Aorta (tissue), 5 donors: ENCODE measurements around the gene ACOT9. TPM values are rescaled to one million over a fixed set of nuclear protein-coding genes. Genes with fewer than 3 reads are reported as not detected.

Source experiments
- ATAC-seq: fragments of 200-7000 bp; cut with Tn5 transposase; one replicate; pipeline ENCODE4 v1.9.1; 2022; ENCODE audit warnings: moderate library complexity; ENCODE audit not compliant: low FRiP score
- DNase-seq, 2 donors: peaks; one replicate each; pipeline ENCODE4 v3.0.0-alpha.2; 2020
- H3K27ac ChIP-seq, 2 donors: one replicate each; pipeline ENCODE4 v1.5.1; 2013; ENCODE audit warnings: low read length in 2 of 2, mild to moderate bottlenecking in 2 of 2, moderate library complexity in 2 of 2, control low read depth in 1 of 2, inconsistent platforms in 1 of 2, low read depth in 1 of 2
- H3K27me3 ChIP-seq, 2 donors: one replicate each; pipeline ENCODE4 v1.6.1; 2013; ENCODE audit warnings: control low read depth in 1 of 2, low read length in 1 of 2, mild to moderate bottlenecking in 1 of 2, moderate library complexity in 1 of 2; ENCODE audit not compliant: insufficient read depth in 2 of 2, control insufficient read depth in 1 of 2
- H3K36me3 ChIP-seq, 2 donors: one replicate each; pipeline ENCODE4 v1.6.1; 2013; ENCODE audit warnings: control low read depth in 1 of 2, low read length in 1 of 2, mild to moderate bottlenecking in 1 of 2; ENCODE audit not compliant: insufficient read depth in 2 of 2, control insufficient read depth in 1 of 2
- H3K4me1 ChIP-seq, 2 donors: one replicate each; pipeline ENCODE4 v1.6.1; 2013; ENCODE audit warnings: low read length in 2 of 2, control low read depth in 1 of 2, mild to moderate bottlenecking in 1 of 2, moderate library complexity in 1 of 2; ENCODE audit not compliant: insufficient read depth in 2 of 2, control insufficient read depth in 1 of 2
- H3K4me3 ChIP-seq, 2 donors: one replicate each; pipeline ENCODE4 v1.5.1; 2013; ENCODE audit warnings: low read length in 2 of 2, control low read depth in 1 of 2, mild to moderate bottlenecking in 1 of 2
- H3K9me3 ChIP-seq: one replicate; pipeline ENCODE4 v1.6.1; 2013; ENCODE audit warnings: mild to moderate bottlenecking, low read length; ENCODE audit not compliant: control insufficient read depth
- WGBS, 2 donors: extraction: QIAGEN DNeasy Blood & Tissue Kit; methylation state at CpG; one replicate each; pipeline ENCODE4 v1.1.7; 2013; 5-methylcytosine and 5-hydroxymethylcytosine counted together
- intact Hi-C, 2 donors: fragments of 100-400 bp; cut with DNase I; formaldehyde crosslinking; loops; one replicate each; pipeline versions ENCODE4 v1.14.2 to v1.15.0; 2022
- long read RNA-seq, 2 donors: library from polyadenylated mRNA; unstranded; transcript quantifications; one replicate each; pipeline ENCODE4 v2.0.0, GENCODE V29; 2020 to 2021
- polyA plus RNA-seq, 2 donors: library from polyadenylated mRNA; stranded (reverse); fragments of 200-250 nt; gene quantifications; one replicate each; pipeline ENCODE4 v1.2.3, GENCODE V29; 2013
- total RNA-seq, 2 donors: library from RNA; stranded (reverse); fragmentation: NEBNext Ultra II Directional; extraction: Animal tissue kit (Norgen Biotek cat#: 25700); gene quantifications; one replicate each; pipeline ENCODE4 v1.2.1, GENCODE V29; 2021
- donor health status: healthy with polysubstance abuse.
- donor health status: Bipolar disorder and iron deficiency.
- donor health status: DM: no; HTN: no; CAD: no.
- donor health status: DM: no; HTN: no; CAD: no.
- donor health status: DM: yes; HTN: yes; CAD: no.

ACOT9 gene, protein sequence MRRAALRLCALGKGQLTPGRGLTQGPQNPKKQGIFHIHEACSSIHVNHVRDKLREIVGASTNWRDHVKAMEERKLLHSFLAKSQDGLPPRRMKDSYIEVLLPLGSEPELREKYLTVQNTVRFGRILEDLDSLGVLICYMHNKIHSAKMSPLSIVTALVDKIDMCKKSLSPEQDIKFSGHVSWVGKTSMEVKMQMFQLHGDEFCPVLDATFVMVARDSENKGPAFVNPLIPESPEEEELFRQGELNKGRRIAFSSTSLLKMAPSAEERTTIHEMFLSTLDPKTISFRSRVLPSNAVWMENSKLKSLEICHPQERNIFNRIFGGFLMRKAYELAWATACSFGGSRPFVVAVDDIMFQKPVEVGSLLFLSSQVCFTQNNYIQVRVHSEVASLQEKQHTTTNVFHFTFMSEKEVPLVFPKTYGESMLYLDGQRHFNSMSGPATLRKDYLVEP
- 10 to 100 TPM; 59.1 to 69.1 TPM for total RNA-seq
- polyA plus RNA-seq: 10 to 100 TPM; 21.7 to 62.6 TPM
- long read RNA-seq, donor 1, transcript ACOT9-204 (16 exons, 3,117 nt): major isoform, 189 of 242 reads
- long read RNA-seq, donor 1, transcript ACOT9-201 (15 exons, 1,675 nt): minor isoform, 14 of 242 reads
- long read RNA-seq, donor 1, partial matches to known transcripts: 3 of 242 reads
- long read RNA-seq, donor 1, other reads (novel, unspliced or antisense): 34 of 242 reads
- long read RNA-seq, donor 2, transcript ACOT9-204 (16 exons, 3,117 nt): major isoform, 14 of 26 reads
- long read RNA-seq, donor 2, partial matches to known transcripts: 1 of 26 reads
- long read RNA-seq, donor 2, other reads (novel, unspliced or antisense): 9 of 26 reads

DNA sequence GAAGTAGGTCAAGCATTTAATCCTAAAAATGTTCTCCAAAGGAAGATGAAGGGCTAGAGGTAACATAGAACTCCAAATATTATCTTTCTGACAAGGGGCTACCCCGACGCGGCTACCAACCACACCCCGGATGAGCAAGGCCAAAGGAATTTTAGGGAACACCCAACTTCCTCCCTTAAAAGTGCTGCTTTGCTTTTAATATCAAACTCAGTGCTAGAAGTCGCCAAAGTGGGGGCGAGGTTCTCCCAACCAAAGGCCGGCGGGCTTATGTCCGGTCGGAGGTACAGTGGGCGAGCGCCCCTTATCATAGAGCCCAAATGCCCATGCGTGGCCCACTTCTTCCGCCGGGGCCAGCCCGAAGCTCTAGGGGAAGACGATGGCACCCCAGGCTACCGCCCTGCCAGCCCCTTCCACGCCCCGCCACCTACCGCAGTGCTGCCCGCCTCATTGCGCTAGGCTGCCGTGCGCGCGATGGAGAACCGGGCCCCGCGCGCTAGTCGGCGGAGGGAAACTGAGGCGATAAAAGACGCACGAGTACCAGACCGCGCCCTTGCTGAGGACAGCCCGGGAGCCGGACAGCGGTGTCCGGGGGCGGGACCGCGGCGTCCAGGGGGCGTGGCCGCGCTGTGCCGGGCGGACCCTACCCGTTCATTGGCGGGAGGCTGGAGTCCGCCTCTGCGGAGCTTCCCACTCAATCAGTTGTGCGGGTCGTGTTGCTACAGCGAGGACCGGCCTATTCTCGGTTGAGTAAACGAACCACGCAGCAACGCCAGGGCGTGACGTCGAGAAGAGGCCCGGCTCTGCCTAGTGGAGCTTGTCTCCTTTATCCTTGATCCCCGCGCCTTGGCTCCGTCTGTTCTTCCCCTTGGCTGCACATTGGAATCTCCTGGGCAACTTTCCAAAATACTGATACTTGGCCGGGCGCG is at the start of gene ACOT9:
Gene ACOT9, minus strand, starts transcription at position 580 of the 926 bp plus-strand sequence. Its CDS starts 132 bp downstream, at position 448.
- WGBS, 2 donors: 0 to 30% methylated on average over 73 of the region's 73 CpGs
- ATAC-seq: peak; percentile 97
- peak; percentile 95 to 96 for DNase-seq
- peak within 1 kb of the TSS; percentile 46 to 94 for H3K4me3 ChIP-seq
- intact Hi-C loops: loop anchor here in 1 of 2 donors (2.0 to 5.0 kb wide), 2 partner anchors 40 to 159 kb away; partner anchors contain the start of gene SAT1
- H3K27me3 ChIP-seq: no peaks in the 10 kb centered on the region
- H3K4me1 ChIP-seq: no peaks in the 10 kb centered on the region
- no peaks in the 10 kb centered on the region for H3K9me3 ChIP-seq
- no peaks in the 10 kb centered on the region for H3K36me3 ChIP-seq
- peak within 1 kb of the TSS; percentile 76 to 99 for H3K27ac ChIP-seq

DNA sequence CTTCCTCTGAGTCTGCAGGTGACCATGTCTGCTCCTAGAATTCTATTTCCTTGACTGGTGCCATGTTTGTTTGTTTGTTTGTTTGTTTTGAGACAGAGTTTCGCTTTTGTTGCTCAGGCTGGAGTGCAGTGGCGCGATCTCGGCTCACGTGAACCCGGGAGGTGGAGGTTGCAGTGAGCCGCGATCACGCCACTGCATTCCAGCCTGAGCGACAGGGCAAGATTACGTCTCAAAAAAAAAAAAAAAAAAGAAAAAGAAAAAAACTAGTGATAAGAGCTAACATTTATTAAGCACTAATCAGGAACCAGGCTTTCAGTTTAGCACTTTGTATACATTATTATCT is 47.0 kb upstream of the ACOT9 start:
- 59 to 65% methylated on average over 11 of the region's 11 CpGs for WGBS, 2 donors
- intact Hi-C loops: loop anchor here in 1 of 2 donors (10.0 kb wide), 1 partner anchor 685 kb away; no protein-coding TSS in a partner anchor
- DNase-seq (no peak), ATAC-seq (no peak)
- H3K4me3 ChIP-seq: no peak overlapping the region
- H3K27ac ChIP-seq: no peak overlapping the region
- H3K36me3 ChIP-seq: no peaks in the 10 kb centered on the region
- no peaks in the 10 kb centered on the region for H3K27me3 ChIP-seq
- H3K9me3 ChIP-seq: no peaks in the 10 kb centered on the region
- H3K4me1 ChIP-seq: no peaks in the 10 kb centered on the region

DNA sequence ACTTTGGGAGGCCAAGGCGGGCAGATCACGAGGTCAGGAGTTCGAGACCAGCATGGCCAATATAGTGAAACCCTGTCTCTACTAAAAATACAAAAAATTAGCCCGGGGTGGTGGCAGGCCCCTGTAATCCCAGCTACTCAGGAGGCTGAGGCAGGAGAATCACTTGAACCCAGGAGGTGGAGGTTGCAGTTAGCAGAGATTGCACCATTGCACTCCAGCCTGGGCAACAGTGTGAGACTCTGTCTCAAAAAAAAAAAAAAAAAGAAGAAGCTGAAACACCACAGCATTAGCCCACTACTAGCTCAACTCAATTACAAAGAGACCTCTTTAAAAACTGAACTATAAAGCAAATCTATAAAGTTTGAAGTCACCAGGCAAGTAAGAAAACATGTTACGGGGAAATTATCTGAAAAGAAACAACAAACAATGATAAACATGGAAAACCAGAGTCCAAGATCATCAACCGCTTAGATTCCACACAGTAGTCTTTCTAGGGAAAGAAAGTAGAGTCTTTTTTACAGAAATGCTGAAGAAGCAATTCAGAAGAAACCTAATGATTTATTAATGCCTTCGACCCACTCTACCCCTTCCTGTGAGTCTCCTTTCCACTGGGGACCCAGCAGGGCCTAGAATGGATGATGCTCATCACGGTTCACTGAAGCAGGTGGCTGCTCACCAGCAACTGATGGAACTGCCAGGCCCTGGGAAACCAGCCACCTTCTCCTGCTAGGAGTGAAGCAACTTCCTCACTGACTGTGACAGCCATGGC is 46.5 kb upstream of the ACOT9 start:
- intact Hi-C loops: loop anchor here (10.0 kb wide), 2 partner anchors 95 to 685 kb away; no protein-coding TSS in a partner anchor
- H3K4me1 ChIP-seq: no peaks in the 10 kb centered on the region
- no peaks in the 10 kb centered on the region for H3K9me3 ChIP-seq
- ATAC-seq: no peak
- no peak overlapping the region for H3K4me3 ChIP-seq
- H3K27ac ChIP-seq: no peak overlapping the region
- no peaks in the 10 kb centered on the region for H3K27me3 ChIP-seq
- WGBS, 2 donors: 72 to 85% methylated on average over 8 of the region's 8 CpGs
- H3K36me3 ChIP-seq: no peaks in the 10 kb centered on the region
- no peak for DNase-seq

DNA sequence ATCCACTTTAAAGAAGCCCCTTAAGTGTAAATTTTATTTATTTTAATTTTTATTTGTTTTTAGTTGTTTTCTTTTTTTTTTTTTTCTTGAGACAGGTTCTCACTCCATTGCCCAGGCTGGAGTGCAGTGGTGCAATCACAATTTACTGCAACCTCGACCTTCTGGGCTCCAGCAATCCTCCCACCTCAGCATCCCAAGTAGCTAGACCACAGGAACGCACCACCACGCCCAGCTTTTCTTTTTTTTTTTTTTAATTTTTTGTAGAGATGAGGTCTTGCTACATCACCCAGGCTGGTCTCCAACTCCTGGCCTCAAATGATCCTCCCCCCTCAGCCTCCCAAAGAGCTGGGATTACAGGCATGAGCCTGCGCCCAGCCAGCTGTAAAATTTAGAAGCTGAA is 45.9 kb upstream of the ACOT9 start:
- H3K27ac ChIP-seq: no peak overlapping the region
- WGBS, 2 donors: 75 to 95% methylated on average over 4 of the region's 4 CpGs
- H3K27me3 ChIP-seq: no peaks in the 10 kb centered on the region
- no peaks in the 10 kb centered on the region for H3K4me1 ChIP-seq
- no peak for DNase-seq
- no peaks in the 10 kb centered on the region for H3K36me3 ChIP-seq
- no peak overlapping the region for H3K4me3 ChIP-seq
- intact Hi-C loops: loop anchor here (10.0 kb wide), 1 partner anchor 94 kb away; no protein-coding TSS in a partner anchor
- no peak for ATAC-seq
- H3K9me3 ChIP-seq: no peaks in the 10 kb centered on the region

DNA sequence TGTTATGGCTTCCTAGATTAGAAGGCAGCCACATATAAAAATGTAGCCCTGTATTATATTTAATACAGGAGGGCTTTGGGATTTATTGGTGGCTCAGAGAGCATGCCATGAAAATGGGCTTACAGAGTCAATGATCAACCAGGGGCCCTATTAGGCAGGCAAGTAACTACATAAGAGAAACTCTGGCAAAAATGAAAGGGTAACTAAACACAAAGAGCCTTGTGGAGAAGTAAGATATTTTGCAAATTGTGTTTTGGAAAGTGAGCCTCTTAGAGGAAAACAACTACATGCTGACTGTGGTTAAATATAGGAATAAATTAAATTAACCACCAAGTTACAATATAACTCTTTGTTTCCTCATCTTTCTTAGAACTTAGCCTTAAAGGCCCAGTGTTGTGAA is 45.4 kb upstream of the ACOT9 start:
- no peak for DNase-seq
- Histone ChIP-seq H3K27ac (no peak overlapping the region), H3K36me3 (no peaks in the 10 kb centered on the region), H3K27me3 (no peaks in the 10 kb centered on the region), H3K4me1 (no peaks in the 10 kb centered on the region), H3K4me3 (no peak overlapping the region), H3K9me3 (no peaks in the 10 kb centered on the region)
- intact Hi-C loops: loop anchor here (10.0 kb wide), 1 partner anchor 94 kb away; no protein-coding TSS in a partner anchor
- no peak for ATAC-seq

DNA sequence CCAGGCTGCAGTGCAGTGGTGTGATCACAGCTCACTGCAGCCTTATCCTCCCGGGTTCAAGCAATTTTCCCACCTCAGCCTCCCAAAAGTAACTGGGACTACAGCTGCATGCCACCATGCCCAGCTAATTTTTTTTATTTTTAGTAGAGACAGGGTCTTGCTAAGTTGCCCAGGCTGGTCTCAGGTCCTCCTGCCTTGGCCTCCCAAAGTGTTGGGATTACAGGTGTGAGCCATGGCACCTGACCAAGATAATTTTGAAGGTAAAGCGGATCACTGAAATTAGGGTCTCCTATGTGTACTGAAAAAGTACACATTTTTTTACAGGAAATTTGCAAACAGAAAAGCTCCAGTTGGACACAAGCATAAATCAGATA is 44.7 kb upstream of the ACOT9 start:
- 85 to 87% methylated on average over 2 of the region's 2 CpGs for WGBS, 2 donors
- Histone ChIP-seq H3K4me3 (no peak overlapping the region), H3K9me3 (no peaks in the 10 kb centered on the region), H3K27me3 (no peaks in the 10 kb centered on the region), H3K36me3 (no peaks in the 10 kb centered on the region), H3K27ac (no peak overlapping the region), H3K4me1 (no peaks in the 10 kb centered on the region)
- DNase-seq: no peak
- ATAC-seq: no peak
- intact Hi-C loops: loop anchor here (10.0 kb wide), 1 partner anchor 93 kb away; no protein-coding TSS in a partner anchor

DNA sequence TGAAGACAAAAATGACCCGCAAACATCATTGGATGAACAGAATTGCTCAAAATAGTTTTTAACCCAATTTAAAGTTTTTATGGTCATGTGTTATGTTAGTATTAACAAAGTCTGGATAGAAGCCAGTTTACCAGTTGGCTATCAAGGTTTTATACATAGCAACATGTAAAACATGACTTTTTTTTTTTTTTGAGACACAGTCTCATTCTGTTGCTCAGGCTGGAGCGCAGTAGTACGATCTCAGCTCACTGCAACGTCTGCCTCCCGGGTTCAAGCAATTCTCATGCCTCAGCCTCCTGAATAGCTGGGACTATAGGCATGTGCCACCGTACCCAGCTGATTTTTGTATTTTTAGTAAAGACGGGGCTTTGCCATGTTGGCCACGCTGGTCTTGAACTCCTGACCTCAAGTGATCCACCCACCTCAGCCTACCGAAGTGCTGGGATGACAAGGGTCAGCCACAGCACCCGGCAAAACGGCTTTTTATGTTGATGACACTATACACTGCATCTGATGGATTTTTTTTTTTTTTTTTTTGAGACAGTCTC is 43.3 kb upstream of the ACOT9 start:
- WGBS, 2 donors: 45 to 61% methylated on average over 11 of the region's 11 CpGs
- Histone ChIP-seq H3K36me3 (no peaks in the 10 kb centered on the region), H3K27me3 (no peaks in the 10 kb centered on the region), H3K4me1 (no peaks in the 10 kb centered on the region), H3K9me3 (no peaks in the 10 kb centered on the region), H3K27ac (no peak overlapping the region), H3K4me3 (no peak overlapping the region)
- ATAC-seq (no peak), DNase-seq (no peak)
- intact Hi-C loops: loop anchor here (10.0 kb wide), 1 partner anchor 92 kb away; no protein-coding TSS in a partner anchor
